PC-3 (cell line): ENCODE measurements around the gene HBS1L.

ENCODE experiments used
- EZH2 ChIP-seq: fragments of 300-600 bp; sonication (generic); IDR thresholded peaks from one replicate; pipeline ENCODE4 v1.6.1; 2017; ENCODE audit warnings: antibody characterized with exemption, mild to moderate bottlenecking, low read length; ENCODE audit not compliant: unreplicated experiment
- EZH2phosphoT487 ChIP-seq: fragments of 300-600 bp; sonication (generic); IDR thresholded peaks from 2 replicates; pipeline ENCODE4 v1.6.1; 2018; ENCODE audit warnings: mild to moderate bottlenecking, antibody characterized with exemption, low read length, borderline replicate concordance

DNA sequence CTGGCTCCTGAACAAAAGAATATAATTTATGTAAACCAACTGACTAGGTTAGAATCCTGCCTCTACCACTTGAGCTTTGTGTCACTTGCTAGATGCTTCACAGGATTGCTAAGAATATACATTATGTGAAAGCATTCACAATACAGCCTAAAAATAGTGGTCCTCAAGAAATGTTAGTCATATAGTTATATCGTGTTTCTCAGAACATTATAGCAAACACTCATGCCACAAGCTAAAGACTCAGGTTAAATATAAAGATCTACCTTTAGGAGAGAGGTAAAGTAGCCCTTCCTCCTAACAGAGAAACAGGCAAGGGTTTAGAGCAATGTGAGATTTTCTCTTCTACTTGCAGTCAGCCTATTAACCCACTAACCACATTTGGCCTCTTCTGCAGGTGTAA lies 86.9 kb downstream of the HBS1L start:
- TF ChIP-seq EZH2 = no peak
- TF ChIP-seq EZH2phosphoT487 = no peak
